ENCODE measurements around the gene DLD.
"Not testable (repeated sequence)": the region's sequence is repeated elsewhere in the genome, so short reads cannot be mapped to it uniquely, and the experiment has no call there.

DLD gene

DNA sequence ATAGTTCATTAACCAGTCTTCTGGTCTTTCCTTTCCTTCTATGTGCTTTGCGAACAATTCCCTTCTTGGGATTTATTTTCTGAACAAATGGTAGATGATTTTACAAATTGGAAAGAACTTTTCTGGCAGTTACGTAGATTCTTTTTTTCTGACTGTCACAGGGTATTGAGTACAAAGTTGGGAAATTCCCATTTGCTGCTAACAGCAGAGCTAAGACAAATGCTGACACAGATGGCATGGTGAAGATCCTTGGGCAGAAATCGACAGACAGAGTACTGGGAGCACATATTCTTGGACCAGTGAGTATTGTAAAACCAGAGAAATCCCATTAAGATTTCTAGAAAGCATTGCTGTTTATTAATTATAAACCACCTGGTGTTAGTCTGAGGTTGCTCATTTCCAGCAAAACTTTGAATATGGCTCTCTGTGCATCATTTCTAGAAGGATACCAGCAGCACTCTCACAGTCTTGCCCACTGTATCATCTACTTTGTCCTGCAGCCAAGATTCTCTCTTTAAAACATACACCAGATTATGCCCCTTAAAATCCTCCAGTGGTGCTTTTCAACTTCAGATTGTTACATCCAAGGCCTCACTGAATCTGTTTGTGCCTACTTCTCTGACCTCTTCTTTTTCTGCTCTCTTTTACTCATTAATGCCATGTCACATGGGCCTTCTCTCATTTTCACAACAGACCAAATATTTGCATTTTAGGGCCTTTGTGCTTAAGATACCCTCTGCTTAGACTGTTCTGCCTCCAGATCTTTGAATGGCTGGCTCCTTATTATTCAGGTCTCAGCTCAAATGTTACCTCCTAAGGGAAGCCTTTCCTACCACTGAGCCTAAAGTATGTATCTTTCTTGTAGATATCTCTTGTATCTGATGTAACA lies 27.0 kb downstream of the DLD start:
- DNase-seq, result no peak

DNA sequence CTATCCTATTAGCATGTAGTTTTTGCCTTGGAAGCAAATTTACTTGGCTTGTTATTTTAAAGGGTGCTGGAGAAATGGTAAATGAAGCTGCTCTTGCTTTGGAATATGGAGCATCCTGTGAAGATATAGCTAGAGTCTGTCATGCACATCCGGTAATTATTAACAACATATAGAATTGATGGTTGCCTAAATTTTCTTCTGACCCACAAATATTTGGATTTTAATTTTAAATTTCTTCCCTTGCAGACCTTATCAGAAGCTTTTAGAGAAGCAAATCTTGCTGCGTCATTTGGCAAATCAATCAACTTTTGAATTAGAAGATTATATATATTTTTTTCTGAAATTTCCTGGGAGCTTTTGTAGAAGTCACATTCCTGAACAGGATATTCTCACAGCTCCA lies 28.0 kb downstream of the DLD start:
- DNase-seq, result no peak

DNA sequence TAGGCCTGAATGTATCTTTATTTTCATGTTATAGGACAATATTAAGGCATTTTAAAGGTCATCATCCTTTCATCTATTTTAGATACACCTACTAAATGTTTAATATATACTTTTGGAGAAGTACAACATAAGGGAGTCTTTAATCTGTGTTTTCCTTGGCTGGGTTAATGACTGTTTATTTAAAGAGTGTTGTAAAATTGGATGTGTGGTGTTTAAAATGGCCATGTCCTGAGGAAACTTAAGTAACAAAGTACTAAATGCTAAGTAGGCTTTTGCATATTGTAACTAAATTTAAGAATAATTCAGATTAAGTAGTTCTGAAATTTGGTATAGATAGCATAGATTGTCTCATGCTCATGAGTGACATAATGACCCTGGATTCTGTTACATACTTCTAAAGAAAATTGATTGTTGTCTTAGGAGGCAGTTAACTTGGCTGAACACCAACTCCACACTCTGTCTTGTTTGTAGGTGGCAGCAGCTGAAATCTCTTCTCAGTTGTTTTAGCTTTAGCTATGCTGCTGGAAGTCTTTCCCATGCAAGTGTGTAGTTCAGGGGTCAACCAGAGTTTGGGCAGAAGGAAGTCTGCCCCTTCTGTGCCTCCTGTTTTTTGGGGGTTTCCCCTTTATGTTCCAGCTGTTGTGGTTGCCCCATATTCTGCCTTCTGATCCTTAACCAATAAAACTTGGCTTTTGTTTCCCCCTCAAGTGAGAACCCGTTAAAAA lies 29.2 kb downstream of the DLD start:
- no peak for DNase-seq

DNA sequence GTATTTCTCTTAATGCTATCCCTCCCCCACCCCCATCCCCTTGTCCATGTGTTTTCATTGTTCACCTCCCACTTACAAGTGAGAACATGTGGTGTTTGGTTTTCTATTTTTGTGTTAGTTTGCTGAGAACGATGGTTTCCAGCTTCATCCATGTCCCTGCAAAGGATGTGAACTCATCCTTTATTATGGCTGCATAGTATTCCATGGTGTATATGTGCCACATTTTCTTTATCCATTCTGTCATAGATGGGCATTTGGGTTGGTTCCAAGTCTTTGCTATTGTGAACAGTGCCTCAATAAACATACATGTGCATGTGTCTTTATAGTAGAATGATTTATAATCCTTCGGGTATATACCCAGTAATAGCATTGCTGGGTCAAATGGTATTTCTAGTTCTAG lies 30.8 kb downstream of the DLD start:
- DNase-seq, result not testable (repeated sequence)

DNA sequence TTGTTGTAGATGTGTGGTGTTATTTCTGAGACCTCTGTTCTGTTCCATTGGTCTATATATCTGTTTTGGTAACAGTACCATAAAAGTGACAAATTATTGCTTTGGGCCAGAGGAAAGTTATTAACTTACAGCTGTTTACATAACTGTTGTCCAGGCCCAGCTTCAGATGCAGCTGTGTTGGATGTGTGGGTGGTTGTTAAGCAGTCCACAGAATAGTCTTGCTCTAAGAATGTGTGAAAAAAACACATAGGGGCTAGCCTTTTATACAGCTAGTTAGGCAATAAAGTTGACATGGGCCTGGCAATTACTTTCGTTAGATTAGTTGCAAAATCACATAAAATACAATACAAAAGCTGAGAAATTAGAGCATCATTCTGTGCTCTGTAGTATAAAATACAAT lies 31.9 kb downstream of the DLD start:
- no peak for DNase-seq

DNA sequence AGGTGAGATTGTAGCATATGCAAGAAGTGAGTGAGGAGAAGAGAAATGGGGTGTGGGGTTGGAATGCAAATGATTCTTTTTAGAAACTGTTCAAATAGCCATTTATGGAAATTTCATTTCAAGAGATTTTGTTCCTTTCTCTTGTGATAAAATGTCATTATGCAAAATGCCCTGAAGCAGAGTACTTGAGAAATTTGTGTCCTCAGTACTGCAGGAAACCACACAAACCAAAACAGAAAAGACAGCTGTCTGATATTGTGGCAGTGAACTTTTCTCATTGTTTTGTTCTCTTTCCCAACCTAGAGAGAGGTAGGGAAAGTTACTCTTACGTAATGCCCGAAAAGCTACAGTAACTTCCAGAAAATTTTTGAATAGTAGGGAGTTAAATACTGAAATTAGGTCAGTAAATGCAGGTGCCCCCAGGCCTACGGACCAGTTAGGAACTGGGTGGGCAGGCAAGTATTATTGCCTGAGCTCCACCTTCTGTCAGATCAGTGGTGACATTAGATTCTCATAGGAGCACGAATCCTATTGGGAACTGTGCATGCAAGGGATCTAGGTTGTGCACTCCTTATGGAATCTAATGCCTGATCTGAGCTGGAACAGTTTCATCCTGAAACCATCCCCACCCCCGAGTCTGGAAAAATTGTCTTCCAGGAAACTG lies 34.0 kb downstream of the DLD start:
- DNase-seq, result no peak

DNA sequence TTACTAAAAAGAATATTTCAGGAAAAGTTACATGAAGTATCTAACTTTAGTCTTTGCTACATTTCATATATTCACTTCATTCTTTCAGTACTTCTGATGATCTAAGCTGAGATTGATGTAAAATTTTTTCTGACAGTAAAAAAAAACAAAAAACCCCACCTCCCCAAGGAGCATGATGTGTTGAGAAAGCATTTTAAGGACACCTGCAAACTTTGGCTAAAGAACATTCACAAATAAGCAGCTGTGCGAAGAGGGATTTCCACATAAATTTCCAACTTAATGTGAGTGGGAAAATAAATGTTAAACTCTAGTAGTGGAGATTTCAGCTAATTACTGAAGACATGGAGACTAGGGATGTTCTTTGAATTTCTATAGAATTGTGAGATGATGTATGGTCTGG lies 35.5 kb downstream of the DLD start:
- DNase-seq, result no peak

DNA sequence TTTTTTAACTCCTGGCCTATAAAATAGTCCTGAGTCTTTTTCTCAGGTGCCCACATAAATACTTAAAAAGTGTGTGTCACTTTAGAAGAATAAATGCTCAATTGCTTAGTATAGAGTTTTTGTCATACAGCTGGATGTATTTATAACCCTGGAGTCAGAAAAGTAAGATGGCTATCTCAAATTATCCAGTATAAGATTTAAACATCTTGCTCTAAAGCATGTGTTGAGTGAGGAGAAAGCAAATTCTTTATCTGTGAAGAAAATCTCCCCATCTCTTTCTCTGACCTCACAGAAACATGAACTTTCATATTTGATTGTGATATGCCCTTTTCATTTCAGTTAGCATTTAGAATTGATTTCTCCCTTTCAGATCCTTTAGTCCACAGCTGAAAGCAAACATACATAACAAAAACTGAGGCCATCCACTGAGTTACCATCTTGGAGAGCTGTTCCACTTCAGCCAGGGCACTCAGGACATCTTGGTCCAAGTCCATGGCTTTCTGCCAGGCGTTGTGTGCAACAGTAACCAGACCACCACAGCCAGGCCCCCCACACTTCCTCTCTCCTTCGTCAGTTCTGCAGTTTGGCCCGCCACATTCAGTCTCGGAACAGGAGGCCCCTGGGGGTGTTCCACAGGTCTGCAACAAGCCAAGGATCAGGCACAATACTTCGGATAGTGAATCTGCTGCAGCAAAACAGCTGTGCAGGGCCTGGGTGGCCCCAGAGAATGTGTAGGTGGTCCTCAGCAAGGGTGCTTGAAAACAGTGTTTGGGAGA lies 40.9 kb downstream of the DLD start:
- no peak for DNase-seq

DNA sequence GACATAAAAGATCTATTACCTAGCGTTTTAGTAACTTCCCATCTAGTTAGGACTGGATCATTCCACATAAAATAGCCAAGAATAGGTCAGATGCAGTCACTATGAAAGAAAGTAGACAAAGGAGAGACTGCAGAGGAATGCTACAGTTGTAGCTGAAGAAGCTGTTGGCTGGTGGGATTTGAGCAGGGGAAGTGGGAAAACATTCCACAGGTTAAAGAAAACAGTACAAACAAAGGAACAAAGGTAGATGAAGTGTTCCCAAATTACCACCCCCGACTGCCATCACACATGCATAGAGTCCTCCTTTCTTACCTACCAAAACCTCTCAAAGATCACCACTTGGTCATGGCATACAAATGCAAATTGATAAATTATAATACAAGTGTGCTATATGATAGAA lies 41.8 kb downstream of the DLD start:
- no peak for DNase-seq

DNA sequence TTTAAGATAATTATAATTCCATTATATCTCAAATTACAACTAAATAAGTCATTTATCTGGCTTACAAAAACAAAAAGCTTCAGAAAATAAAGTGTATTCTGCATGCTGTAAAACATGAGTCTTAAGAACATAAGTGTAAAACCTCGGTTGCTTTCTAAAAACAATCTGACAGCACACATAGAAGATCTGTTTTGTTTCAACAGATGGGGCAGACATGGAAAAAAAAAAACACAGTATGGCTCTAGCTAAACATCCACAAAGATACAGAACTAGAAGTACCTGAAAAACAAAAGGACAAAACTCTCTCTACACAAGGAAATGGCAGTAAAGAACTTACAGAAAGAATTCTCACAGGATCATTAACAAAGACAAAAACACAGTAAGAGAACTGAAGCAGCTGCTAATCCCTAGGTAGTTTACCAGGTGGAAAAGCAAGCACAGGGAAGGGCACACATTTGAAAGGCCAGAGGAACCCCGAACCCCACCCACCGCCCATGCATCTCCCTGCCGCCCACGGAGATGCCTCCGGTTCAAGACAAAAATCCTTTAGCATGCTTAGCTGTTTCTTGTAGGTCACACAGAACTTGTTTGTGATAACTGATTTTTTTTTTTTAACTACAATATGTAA lies 42.5 kb downstream of the DLD start:
- DNase-seq, result no peak

DNA sequence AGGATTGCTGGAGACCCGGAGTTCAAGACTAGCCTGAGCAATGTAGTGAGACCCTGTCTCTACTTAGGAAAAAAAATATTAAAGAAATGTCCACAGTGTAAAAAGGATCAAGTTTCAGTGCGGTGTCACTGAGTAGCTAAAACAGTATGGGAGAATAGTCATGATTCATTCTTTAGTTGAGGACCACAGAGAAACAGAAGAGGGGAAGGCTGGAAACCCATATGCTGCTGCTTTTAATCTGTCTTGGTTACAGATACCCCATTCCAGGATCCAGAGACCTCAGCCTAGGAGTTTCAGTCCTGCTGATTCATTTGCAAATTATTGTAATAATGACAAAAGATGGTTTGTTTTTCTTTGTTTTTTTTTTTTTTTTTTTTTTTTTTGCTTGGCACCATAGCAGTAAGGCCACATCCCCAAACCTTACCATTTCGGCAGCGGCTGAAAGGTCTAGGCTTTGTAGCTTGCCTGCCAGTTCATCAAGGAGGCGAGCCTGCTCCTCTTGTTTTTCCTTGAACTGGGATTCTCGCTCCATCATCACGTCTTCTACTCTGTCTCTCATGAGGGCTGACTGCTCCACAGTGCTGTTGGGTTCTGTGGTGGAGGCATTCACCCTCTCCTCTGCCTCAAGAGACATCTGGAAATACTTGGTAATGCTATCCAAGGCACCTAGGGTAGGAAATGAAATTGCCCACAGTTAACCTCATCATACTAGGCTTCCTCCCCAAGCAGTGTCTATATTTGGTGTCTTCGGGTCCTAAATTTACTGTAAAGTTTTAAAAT lies 44.2 kb downstream of the DLD start:
- DNase-seq, result no peak

DNA sequence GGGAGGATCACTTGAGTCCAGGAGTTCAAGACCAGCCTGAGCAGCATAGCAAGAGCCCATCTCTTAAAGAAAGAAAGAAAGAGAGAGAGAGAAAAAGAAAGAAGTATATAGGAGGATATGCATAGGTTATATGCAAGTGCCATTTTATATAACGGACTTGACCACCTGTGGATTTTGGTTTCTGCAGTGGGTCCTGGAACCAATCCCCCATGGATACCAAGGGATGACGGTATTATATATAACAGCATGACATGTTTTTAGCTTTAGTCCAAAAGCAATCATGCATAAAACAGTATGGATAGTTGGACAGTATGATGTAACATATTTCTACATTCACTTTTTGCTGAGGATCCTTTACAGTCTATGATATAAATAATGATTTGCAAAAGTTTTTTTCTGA lies 45.3 kb downstream of the DLD start:
- no peak for DNase-seq

DNA sequence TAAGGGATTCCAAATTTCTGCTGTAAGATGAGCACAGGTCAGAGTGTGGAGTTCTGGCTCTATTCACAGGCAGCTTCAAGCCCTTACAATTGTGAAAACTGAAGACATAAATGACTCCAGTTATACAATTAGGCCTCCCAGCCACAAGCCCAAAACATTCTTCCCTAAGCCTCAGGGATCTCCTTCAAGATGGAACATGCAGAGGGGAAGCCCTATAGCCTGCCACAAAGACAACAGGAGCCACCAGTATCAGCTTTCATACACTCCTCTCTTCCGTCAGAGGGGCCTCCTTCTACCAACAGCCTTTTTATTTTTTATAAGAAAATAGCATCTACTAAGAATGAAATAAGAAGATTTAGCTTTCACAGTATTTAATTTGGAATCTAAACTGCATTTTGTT lies 46.5 kb downstream of the DLD start:
- DNase-seq, result no peak

DNA sequence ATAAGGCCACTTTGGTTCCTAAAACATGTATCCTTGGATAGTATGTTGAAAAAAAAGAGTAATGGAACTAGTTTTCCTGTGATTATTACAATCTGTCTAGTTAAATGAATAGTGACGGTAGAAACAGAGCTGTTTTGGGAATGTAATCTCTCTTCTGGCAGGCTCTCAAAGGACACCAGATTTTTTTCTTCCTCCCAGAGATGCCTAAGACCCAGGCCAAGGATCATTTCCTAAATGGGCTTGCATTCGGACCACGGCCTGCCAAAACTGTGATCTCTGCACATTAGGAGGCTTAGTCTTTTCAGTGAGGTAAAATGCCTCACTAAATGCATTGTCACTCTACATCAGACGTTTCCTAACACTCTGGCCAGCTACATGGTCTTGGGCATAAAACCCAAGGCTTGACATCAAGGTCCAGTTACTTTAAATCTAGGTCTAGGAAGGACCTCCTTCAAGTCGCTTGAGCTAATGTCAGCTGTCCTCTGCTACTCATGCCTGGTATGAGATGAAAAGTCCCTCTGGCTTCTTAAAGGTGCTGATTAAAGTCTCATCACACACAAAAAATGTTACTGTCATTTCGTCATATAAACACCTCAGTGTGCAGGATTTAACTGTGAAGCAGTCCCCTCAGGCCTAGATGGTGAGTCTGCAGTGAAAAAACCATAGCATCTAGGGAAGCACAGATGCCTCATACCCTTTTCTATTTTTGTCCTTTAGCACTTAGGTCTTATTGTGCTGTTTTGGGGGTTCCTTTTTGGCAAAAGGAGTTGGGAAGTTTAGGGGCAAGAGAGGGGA lies 47.7 kb downstream of the DLD start:
- no peak for DNase-seq

DNA sequence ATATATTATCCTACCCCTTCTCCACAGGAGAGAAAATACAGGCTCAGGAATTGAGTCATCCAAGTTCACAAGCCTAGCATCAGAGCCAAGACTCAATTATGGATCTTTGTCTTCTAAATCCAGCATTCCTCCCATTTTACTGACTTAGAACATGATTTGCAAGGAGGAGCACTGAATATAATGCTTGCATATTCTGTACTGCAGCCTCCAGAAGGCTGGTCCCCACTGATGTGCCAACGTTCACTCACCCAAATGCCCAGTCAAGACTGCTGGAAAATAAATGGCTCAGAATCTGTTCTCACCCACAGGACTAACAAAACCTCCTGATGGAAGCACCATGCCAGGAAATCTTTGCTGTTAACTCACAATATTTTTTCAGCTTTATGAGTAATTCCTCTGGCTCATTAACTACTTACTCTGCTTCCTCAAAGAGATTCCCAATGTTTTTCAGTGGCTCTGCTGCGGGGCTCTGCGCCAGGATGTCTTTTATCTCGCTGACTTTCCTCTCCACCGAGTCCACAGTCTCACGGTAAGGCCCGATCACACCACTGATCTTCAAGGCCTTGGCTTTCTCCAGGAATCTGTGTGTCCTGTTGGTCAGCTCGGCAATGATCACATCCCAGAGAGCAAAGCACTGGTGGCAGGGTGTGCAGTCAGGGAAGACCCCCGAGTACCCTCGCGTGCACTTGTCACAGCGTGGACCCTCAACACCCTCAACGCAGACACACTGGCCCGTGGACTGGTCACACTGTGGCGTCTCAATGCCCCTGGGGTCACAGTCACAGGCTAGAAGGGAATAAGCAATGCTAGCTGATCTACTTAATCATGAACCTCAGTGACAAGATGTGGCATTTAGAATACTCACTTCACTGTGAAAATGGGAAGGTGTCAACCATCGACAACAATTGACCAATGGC lies 48.8 kb downstream of the DLD start:
- DNase-seq, result no peak

DNA sequence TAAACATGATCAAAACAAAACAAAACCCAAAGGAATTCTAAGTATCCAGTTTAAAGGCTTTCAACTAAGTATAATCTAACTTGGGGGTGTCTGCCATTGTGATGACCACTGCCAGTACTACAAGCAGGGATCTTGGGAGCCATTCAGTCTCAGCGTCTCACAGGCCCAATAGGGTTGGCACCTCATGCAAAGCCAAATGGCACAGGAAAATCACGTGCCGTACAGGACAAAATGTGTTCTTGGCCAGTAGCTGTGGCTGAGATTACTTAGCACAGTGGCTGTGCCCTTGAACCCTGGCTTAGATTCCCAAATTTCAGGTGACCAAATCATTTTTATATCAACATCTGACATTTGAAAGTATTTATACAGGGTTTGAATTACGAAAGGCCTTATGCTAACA lies 50.0 kb downstream of the DLD start:
- DNase-seq, result no peak

DNA sequence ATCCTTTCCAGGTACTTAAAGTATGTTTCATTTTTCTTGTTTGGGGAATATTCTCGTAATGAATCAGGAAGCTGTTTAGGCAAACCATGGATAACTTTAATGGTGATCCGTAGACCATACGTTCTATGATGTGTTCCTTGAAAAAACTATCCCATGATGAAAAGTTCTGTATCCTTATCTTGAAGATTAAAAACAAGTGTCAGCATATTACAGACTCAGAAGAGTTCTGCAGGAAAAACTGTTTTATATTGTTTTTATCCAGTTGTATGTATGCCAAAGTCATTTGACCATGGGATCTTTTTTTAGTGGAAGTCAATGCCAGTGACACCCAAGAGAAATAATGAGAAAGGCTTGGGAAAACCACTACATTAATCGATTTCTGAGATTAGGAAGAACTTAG lies 52.0 kb downstream of the DLD start:
- DNase-seq, result no peak

DNA sequence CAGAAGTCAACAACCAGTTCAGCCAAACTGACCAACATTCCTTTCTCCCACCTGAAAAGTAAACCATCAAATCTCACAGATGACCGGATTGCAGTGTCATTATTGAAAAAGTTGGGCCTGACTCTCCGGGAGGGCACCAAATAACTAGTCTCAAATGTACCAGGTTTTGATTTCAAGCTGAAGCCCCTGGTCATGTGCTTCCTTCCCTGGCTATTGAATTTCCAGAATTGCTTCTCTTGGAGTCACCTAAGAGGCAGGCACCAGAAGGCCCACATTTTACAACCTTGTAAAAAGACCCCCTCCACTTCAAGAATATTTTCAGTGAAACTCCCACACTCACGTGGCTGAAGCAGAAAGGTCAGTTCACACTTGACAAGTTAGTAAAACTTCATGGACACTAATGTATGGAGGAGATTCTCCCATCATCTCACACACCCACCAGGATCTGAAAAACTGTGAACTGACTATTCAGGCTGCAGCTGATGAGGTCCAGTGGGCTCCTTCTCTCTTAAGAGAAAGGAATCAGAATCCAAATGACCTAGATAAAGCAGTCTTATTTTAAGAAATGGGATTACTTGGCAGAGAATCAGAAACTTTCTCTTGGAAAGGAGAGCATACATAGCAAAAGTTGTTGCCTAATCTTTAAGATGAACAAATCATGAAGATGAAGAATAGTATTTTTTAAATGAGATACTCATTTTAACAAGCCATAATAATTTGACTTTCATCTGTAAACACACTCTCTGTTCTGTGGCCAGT lies 53.6 kb downstream of the DLD start:
- no peak for DNase-seq

DNA sequence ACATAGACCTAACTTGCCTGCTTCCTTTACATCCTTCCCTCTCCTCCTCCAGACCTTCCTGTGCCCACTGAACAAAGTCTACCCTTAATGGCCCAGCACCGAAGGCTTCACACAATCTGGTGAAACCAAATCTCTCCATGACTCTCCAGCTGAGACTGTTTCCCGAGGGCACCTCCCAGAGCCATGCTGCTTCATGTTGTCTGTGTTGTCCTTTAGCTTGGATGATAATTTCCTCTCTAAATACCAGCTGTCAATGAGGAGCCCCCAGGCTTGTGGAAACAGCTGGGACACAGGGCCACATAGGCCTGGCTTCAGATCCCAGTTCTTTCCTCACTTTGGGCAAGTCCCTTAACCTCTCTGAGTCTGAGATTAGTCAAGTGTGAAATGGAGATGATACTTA lies 54.3 kb downstream of the DLD start:
- no peak for DNase-seq
